Middle frontal gyrus (tissue), 1 donor: ENCODE data around the gene BAIAP3.

Experiments used
- DNase-seq: peaks from one replicate; pipeline ENCODE4 v3.0.0-alpha.2; 2015; ENCODE audit warnings: low spot score; ENCODE audit errors: extremely low spot score

Gene BAIAP3

GRCh38 chr16:1366712-1367299, 33.4 kb downstream of the BAIAP3 start:
- DNase-seq = no peak

- DNase-seq = no peak
Measured at GRCh38 chr16:1367486-1368174, 34.2 kb downstream of the BAIAP3 start.

GRCh38 chr16:1371054-1371978, 37.9 kb downstream of the BAIAP3 start:
- no peak for DNase-seq

GRCh38 chr16:1372292-1372950, 39.0 kb downstream of the BAIAP3 start:
- no peak for DNase-seq

- no peak for DNase-seq
Measured at GRCh38 chr16:1374418-1375297, 41.2 kb downstream of the BAIAP3 start.

- no peak for DNase-seq
Measured at GRCh38 chr16:1375298-1375640, 41.8 kb downstream of the BAIAP3 start.

GRCh38 chr16:1375741-1376410, 42.4 kb downstream of the BAIAP3 start:
- no peak for DNase-seq

GRCh38 chr16:1377406-1378010, 44.1 kb downstream of the BAIAP3 start:
- no peak for DNase-seq

- DNase-seq = no peak
Measured at GRCh38 chr16:1378087-1378803, 44.8 kb downstream of the BAIAP3 start.

GRCh38 chr16:1378804-1379303, 45.4 kb downstream of the BAIAP3 start:
- no peak for DNase-seq

GRCh38 chr16:1379304-1380076, 46.0 kb downstream of the BAIAP3 start:
- no peak for DNase-seq

- DNase-seq = no peak
Measured at GRCh38 chr16:1380195-1380594, 46.8 kb downstream of the BAIAP3 start.

- DNase-seq = no peak
Measured at GRCh38 chr16:1381612-1382406, 48.4 kb downstream of the BAIAP3 start.

- no peak for DNase-seq
Measured at GRCh38 chr16:1383556-1383955, 50.1 kb downstream of the BAIAP3 start.

- DNase-seq = no peak
Measured at GRCh38 chr16:1385232-1385631, 51.8 kb downstream of the BAIAP3 start.

GRCh38 chr16:1387331-1387730, 53.9 kb downstream of the BAIAP3 start:
- DNase-seq = no peak

GRCh38 chr16:1389762-1390161, 56.3 kb downstream of the BAIAP3 start:
- DNase-seq = no peak
